GM23338 (cell line): Measurements from ENCODE around the gene LRMDA. TPM values are rescaled to one million over a fixed set of nuclear protein-coding genes. Genes with fewer than 3 reads are reported as not detected.

Experiments used
- ETS1 ChIP-seq: IDR thresholded peaks from 2 replicates; pipeline ENCODE4 v1.6.1; 2016; ENCODE audit warnings: antibody characterized with exemption
- EZH2phosphoT487 ChIP-seq: fragments of 200-600 bp; sonication (generic); IDR thresholded peaks from one replicate; pipeline ENCODE4 v1.8.1; 2018; ENCODE audit warnings: antibody characterized with exemption; ENCODE audit not compliant: unreplicated experiment
- ZNF114 ChIP-seq: fragments of 250-450 bp; sonication (Bioruptor Pico); IDR thresholded peaks from 2 replicates; pipeline ENCODE4 v1.5.0; 2020; ENCODE audit warnings: mild to moderate bottlenecking, moderate library complexity
- ZNF462 ChIP-seq: fragments of 250-450 bp; sonication (Bioruptor Pico); IDR thresholded peaks from 2 replicates; pipeline ENCODE4 v1.5.0; 2020; ENCODE audit warnings: mild to moderate bottlenecking, moderate library complexity
- polyA plus RNA-seq: library from polyadenylated mRNA; unstranded; fragments of >200 nt; fragmentation: Nextera tagmentation; extraction: Ambion mirVana; gene quantifications from 2 replicates; pipeline ENCODE4 v1.2.1, GENCODE V29; 2016
- total RNA-seq: library from RNA; depleted of rRNA; stranded (reverse); fragments of >200 nt; shearing (Covaris generic); gene quantifications from 2 replicates; pipeline ENCODE4 v1.2.3, GENCODE V29; 2014
- TF ChIP-seq, protein P1 (sequence below): IDR thresholded peaks from one replicate; pipeline ENCODE4 v1.6.1; 2018; ENCODE audit warnings: antibody characterized with exemption; ENCODE audit not compliant: unreplicated experiment

Gene LRMDA
- total and polyA plus RNA-seq, 2 experiments from 2014 or later: 0.90 to 1.8 TPM

GRCh38 chr10:75586814-75587213 is 155.4 kb downstream of the LRMDA start (continued):
- TF ChIP-seq, protein P1, sequence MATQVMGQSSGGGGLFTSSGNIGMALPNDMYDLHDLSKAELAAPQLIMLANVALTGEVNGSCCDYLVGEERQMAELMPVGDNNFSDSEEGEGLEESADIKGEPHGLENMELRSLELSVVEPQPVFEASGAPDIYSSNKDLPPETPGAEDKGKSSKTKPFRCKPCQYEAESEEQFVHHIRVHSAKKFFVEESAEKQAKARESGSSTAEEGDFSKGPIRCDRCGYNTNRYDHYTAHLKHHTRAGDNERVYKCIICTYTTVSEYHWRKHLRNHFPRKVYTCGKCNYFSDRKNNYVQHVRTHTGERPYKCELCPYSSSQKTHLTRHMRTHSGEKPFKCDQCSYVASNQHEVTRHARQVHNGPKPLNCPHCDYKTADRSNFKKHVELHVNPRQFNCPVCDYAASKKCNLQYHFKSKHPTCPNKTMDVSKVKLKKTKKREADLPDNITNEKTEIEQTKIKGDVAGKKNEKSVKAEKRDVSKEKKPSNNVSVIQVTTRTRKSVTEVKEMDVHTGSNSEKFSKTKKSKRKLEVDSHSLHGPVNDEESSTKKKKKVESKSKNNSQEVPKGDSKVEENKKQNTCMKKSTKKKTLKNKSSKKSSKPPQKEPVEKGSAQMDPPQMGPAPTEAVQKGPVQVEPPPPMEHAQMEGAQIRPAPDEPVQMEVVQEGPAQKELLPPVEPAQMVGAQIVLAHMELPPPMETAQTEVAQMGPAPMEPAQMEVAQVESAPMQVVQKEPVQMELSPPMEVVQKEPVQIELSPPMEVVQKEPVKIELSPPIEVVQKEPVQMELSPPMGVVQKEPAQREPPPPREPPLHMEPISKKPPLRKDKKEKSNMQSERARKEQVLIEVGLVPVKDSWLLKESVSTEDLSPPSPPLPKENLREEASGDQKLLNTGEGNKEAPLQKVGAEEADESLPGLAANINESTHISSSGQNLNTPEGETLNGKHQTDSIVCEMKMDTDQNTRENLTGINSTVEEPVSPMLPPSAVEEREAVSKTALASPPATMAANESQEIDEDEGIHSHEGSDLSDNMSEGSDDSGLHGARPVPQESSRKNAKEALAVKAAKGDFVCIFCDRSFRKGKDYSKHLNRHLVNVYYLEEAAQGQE: no peak
- no peak for TF ChIP-seq ZNF462
- TF ChIP-seq EZH2phosphoT487: no peak
- TF ChIP-seq ETS1: no peak
- TF ChIP-seq ZNF114 (CRISPR knock-in tag): no peak
